AG04450 (cell line): ENCODE results near the gene BNC2. TPM values are rescaled to one million over a fixed set of nuclear protein-coding genes. Genes with fewer than 3 reads are reported as not detected.

Source experiments
- CTCF ChIA-PET: fragments of 300-600, 350-600 bp; formaldehyde crosslinking; extraction: SDS; loops from one replicate; lab custom pipeline; 2022; ENCODE audit warnings: antibody characterized with exemption, inconsistent platforms; lab: Charles Lee
- POLR2A ChIA-PET: fragments of 350-600 bp; formaldehyde crosslinking; extraction: SDS; loops from one replicate; lab custom pipeline; 2021; ENCODE audit warnings: antibody characterized with exemption, inconsistent platforms; lab: Yijun Ruan, JAX
- DNase-seq: peaks from one replicate; pipeline ENCODE4 v3.0.0-alpha.2; 2011; ENCODE audit warnings: low read depth, low spot score
- H3K27ac ChIP-seq: one replicate; pipeline ENCODE4 v1.5.1; 2012; ENCODE audit warnings: low read depth, low read length, control low read depth
- H3K27me3 ChIP-seq: one replicate; pipeline ENCODE4 v1.6.0; 2012; ENCODE audit warnings: low read length; ENCODE audit not compliant: control insufficient read depth, insufficient read depth
- H3K4me3 ChIP-seq: 2 replicates; pipeline ENCODE4 v1.5.1; 2011; ENCODE audit warnings: mild to moderate bottlenecking, low read depth, low read length, control low read depth
- H3K9me3 ChIP-seq: 2 replicates; pipeline ENCODE4 v1.5.1; 2012; ENCODE audit warnings: low read length; ENCODE audit not compliant: control insufficient read depth, insufficient read depth
- CTCF ChIP-seq: IDR thresholded peaks from 2 replicates; pipeline ENCODE4 v1.5.1; 2011; ENCODE audit warnings: low read depth, low read length, control low read depth, inconsistent platforms
- polyA plus RNA-seq: library from polyadenylated mRNA; depleted of rRNA; stranded (reverse); fragments of >200 nt; gene quantifications from 2 replicates; pipeline ENCODE4 v1.2.3, GENCODE V29; 2011

Gene BNC2
- polyA plus RNA-seq, 1 experiment, result 49.0 TPM

DNA sequence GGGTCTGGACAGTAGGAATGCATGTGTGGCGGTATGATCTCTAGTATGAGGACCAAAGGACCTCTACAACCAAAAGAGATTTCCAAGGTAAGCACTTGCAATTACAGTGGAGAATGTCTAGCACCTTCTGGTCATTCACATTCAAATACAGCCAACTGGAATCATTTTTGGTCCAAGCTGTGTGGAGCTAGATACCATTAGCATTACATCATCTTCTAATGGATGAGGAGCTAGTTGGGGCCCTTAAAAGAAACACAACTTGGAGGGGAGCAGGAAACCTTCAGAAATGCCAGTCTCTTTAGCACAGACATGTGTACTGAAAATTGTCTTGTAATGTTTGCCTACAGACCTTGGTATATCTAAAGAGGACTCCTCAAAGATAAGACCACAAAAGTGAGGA, 244.7 kb downstream of the BNC2 start:
- H3K27ac ChIP-seq, result peak overlapping the region; percentile 66
- DNase-seq, result no peak
- POLR2A ChIA-PET, result no interaction called here
- no peak for TF ChIP-seq CTCF
- no peaks in the 10 kb centered on the region for H3K27me3 ChIP-seq
- no peaks in the 10 kb centered on the region for H3K9me3 ChIP-seq
- CTCF ChIA-PET, result no interaction called here
- H3K4me3 ChIP-seq, result no peak overlapping the region

DNA sequence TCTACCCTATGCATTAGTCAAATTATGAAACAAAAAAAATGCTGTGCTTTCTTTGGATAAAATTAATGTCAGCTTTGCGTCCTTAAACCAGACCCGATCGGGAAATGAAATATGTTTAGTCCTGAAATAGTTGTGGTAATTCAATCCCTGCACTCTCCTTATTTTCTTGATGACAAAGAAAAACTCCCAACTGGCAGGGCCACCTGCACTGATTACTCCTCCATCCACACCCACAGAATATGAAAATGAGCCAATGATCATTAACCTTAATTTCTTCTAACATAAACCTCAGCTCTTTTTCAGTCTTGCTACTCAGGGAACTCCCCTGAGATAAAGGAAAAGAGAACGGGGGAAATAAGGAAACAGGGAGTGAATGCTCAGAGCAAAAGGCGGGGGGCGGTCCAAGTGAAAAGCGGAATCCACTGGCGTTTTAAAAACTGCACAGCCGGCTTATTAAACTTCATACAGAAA, 245.3 kb downstream of the BNC2 start:
- ChIA-PET CTCF (no interaction called here), POLR2A (no interaction called here)
- DNase-seq, result no peak
- Histone ChIP-seq H3K27ac (peak overlapping the region; percentile 66), H3K4me3 (no peak overlapping the region), H3K27me3 (no peaks in the 10 kb centered on the region), H3K9me3 (no peaks in the 10 kb centered on the region)
- TF ChIP-seq CTCF, result no peak

GRCh38 chr9:16624744-16625117, 245.7 kb downstream of the BNC2 start:
- H3K9me3 ChIP-seq, result no peaks in the 10 kb centered on the region
- H3K27me3 ChIP-seq, result no peaks in the 10 kb centered on the region
- no peak overlapping the region for H3K4me3 ChIP-seq
- no peak overlapping the region for H3K27ac ChIP-seq
- no peak for DNase-seq
- ChIA-PET CTCF (no interaction called here), POLR2A (no interaction called here)
- no peak for TF ChIP-seq CTCF

- no peak overlapping the region for H3K4me3 ChIP-seq
- DNase-seq, result no peak
- no peaks in the 10 kb centered on the region for H3K27me3 ChIP-seq
- TF ChIP-seq CTCF, result no peak
- H3K27ac ChIP-seq, result no peak overlapping the region
- POLR2A ChIA-PET, result no interaction called here
- CTCF ChIA-PET, result no interaction called here
- H3K9me3 ChIP-seq, result no peaks in the 10 kb centered on the region
These were observed 246.3 kb downstream of the BNC2 start for GRCh38 chr9:16623989-16624743.

GRCh38 chr9:16622541-16622940, 247.9 kb downstream of the BNC2 start:
- POLR2A ChIA-PET, result no interaction called here

More at GRCh38 chr9:16622541-16622940, 247.9 kb downstream of the BNC2 start:
- Histone ChIP-seq H3K9me3 (no peaks in the 10 kb centered on the region), H3K4me3 (no peak overlapping the region), H3K27me3 (no peaks in the 10 kb centered on the region), H3K27ac (no peak overlapping the region)
- no peak for DNase-seq
- no peak for TF ChIP-seq CTCF
- CTCF ChIA-PET, result no interaction called here
